D721Med (cell line): ENCODE data around the gene VEGFC.

Experiments used
- DNase-seq: peaks from one replicate; pipeline ENCODE4 v3.0.0; 2011; ENCODE audit warnings: low spot score; ENCODE audit not compliant: insufficient read length
- FAIRE-seq: peaks from 2 replicates; lab custom pipeline; 2011; peaks lifted over from hg19 to GRCh38; lab: Jason Lieb, UNC
- TF ChIP-seq, protein P1 (sequence below): IDR thresholded peaks from 2 replicates; pipeline ENCODE4 v1.5.1; 2012; ENCODE audit warnings: mild to moderate bottlenecking, control low read depth; ENCODE audit not compliant: insufficient read depth; ENCODE audit errors: missing control alignments

Gene VEGFC

DNA sequence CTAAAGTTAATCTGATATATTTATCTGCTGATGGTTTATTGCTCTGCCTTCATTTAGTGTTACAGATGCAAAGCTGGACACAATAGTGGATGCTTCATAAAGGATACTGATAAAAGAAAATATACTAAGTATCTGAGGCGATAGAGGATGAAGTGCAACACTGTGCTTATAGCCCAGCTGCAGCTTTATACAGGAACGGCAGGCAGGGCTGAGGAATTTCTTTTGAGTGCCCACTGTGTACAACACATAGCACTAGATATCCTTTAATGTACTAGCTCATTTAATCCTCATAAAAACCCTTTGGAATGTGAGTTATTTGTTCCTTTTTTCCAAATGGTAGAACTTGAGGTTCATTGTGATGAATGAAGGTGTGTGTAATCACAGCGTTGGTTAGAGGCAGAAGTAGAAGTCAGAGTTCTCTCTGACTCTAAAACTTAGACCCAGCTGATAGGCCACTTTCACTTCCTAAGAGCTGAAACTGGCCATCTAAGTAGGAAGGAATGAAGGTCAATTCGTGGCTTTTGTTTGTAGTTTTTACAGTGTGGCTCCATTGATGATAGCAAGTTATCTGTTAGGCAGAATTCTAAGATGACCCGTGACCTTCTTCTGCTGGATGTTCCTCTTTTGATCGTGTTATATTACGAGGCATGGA is 138.0 kb downstream of the VEGFC start:
- FAIRE-seq (no peak), DNase-seq (no peak)
- TF ChIP-seq, protein P1, sequence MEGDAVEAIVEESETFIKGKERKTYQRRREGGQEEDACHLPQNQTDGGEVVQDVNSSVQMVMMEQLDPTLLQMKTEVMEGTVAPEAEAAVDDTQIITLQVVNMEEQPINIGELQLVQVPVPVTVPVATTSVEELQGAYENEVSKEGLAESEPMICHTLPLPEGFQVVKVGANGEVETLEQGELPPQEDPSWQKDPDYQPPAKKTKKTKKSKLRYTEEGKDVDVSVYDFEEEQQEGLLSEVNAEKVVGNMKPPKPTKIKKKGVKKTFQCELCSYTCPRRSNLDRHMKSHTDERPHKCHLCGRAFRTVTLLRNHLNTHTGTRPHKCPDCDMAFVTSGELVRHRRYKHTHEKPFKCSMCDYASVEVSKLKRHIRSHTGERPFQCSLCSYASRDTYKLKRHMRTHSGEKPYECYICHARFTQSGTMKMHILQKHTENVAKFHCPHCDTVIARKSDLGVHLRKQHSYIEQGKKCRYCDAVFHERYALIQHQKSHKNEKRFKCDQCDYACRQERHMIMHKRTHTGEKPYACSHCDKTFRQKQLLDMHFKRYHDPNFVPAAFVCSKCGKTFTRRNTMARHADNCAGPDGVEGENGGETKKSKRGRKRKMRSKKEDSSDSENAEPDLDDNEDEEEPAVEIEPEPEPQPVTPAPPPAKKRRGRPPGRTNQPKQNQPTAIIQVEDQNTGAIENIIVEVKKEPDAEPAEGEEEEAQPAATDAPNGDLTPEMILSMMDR, result no peak

DNA sequence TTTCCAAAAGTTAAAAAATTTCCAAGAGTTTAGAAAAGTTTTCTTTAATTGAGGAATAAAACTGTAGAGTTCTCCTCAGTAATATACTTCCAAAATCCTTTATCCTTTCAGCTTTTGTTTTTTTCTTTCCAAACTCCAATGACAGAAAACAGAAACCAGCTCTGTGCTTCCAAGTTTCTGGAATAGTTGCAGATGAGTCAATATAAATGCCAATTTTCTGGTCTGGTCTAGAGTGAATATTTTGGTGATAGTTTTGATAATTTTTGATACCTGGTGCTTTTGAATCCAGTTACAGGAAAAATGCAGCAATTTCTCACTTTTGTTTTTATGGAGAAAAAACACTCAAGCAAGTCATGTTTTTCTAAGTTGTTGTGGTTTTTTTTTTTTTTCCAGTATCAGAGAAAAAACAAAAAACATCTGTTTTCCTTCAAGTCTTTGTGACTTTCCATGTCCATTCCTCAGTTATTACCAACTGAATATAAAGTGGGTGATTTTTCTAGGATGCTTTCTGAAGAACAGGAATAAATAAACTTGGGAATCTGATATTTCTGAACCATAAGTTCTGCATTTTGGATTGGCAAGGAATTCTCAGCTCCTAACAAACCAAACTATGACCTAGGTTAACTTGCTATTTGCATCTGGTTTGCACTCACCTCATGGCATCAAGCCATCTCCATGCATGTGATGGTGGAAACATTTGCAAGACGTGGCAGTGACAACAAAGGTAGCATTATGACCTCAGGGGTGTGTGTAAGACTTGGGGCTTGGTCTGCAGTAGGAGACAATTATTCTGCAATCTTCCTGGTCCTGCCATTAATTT is 139.1 kb downstream of the VEGFC start:
- TF ChIP-seq, protein P1, result no peak
- no peak for DNase-seq
- FAIRE-seq, result no peak

DNA sequence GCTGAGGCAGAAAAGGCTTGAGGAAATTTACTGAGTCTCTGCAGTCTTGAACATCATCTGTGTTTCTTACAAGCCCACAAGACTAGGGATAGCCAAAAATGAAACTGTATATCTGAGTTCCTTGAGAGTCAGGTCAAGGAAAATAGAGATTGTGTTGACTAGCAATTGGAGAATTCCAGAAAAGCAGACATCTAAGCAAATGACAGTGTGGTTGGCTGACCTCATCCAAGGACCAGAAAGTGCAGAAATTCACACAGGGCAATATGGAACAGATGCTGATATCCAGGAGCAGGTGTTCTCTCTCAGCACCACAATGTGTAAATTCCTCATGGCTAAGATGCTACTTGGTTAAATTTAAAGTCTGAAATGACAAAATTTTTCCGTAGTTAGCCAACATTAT is 146.4 kb downstream of the VEGFC start:
- FAIRE-seq, result no peak
- TF ChIP-seq, protein P1, result no peak

DNA sequence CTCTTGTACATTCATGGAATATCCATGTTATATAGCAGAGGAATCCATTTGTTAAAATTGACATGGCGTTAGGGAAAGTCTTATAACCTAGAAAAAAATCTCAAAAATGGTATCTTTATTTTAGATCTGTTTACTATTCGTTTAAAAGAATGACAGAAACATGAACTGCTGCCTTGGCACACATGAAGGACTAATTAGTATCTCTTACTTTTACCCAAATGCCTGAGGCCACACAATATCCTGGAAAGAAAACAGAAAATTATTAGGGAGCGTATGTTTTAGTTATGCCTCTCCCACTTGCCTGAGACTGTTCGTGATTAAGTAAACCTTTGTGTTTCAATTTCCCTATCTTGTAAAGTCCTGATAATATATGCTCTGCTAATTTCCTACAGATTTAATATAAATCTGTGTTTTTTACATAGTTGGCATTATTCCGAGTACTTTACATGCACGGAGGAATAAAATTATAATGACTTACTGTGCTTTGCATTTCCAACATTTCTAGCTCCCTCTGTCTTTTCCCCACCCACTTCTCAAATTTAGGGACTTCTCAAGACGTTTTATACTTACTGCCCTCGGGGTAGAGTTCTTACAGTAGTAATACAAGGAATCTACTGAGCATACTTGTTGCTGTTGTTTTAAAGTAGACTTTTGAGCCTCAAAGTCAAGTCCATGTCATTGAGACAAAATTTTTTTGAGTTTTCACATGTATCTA is 147.3 kb downstream of the VEGFC start:
- TF ChIP-seq, protein P1, result no peak
- DNase-seq (no peak), FAIRE-seq (no peak)

More for the DNA sequence above, 146.4 kb downstream of the VEGFC start:
- DNase-seq, result no peak

DNA sequence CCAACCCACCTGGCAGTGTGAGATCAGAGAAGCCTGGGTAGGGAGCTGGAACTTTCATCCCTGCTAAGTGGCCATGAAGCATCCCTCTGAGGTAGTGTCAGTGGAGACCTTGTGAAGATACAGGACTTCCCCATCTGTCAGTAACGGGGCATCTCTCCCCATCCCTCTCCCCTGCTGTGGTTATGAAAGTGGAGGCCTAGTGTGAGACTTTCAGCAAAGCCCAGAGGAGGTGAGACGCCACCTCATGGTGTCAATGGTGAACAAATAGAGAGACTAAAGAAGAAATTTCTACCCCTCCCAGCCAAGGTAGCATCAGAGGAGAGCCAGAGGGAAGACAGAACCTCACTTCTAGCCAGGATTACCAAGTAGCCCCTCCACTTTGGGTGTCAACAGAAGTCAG is 150.2 kb downstream of the VEGFC start:
- no peak for DNase-seq
- no peak for FAIRE-seq
- TF ChIP-seq, protein P1, result no peak

DNA sequence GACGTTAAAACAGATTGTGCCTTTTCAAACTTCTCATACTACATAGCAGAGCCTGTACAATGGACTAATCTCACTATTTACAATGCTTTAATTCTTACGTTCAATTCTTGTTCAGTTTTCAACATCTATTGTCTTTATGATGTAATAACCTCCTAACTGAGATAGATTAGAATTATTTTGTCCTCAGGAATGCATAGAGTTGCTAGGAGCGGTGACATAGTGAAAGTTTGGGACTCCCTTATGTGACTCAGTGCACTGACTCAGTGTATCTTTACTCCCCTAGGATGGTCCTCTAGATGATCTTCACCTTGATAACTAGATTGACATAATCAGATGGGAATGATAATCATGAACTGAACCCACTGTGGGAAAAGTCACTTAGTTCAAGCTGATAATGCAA is 151.5 kb downstream of the VEGFC start:
- TF ChIP-seq, protein P1, result no peak

More for the DNA sequence above, 151.5 kb downstream of the VEGFC start:
- DNase-seq (no peak), FAIRE-seq (no peak)
